Brain microvascular endothelial cell (primary cell): ENCODE measurements around the gene ESYT3.
A peak's percentile ranks its signal among the peaks of the same experiment; 100 is the strongest.
"Not testable (repeated sequence)": the region's sequence is repeated elsewhere in the genome, so short reads cannot be mapped to it uniquely, and the experiment has no call there.

ENCODE experiments used
- DNase-seq: peaks from one replicate; pipeline ENCODE4 v3.0.0-alpha.2; 2020
- H3K27ac ChIP-seq: fragments of 250-450 bp; sonication (Bioruptor Pico); 2 replicates; pipeline ENCODE4 v1.5.1; 2020; ENCODE audit warnings: mild to moderate bottlenecking, moderate library complexity
- H3K27me3 ChIP-seq: fragments of 250-450 bp; sonication (Bioruptor Pico); replicated peaks from 2 replicates; pipeline ENCODE4 v1.5.1; 2020; ENCODE audit warnings: mild to moderate bottlenecking
- H3K36me3 ChIP-seq: fragments of 250-450 bp; sonication (Bioruptor Pico); replicated peaks from 2 replicates; pipeline ENCODE4 v1.5.1; 2020; ENCODE audit warnings: mild to moderate bottlenecking
- H3K4me3 ChIP-seq: 2 replicates; pipeline ENCODE4 v1.5.1; 2011; ENCODE audit warnings: low read depth, mild to moderate bottlenecking, control low read depth, low read length, moderate library complexity
- CTCF ChIP-seq: IDR thresholded peaks from 2 replicates; pipeline ENCODE4 v1.5.1; 2011; ENCODE audit warnings: low read depth, mild to moderate bottlenecking, moderate library complexity, low read length, control low read depth, inconsistent platforms; ENCODE audit errors: missing control alignments
- in situ Hi-C: cut with HindIII; loops from 2 replicates; pipeline ENCODE4 v1.10.0; 2017; ENCODE audit warnings: low sequenced_read_pairs, low pct_ligation_motif_present

The ESYT3 gene

GRCh38 chr3:138417559-138417982 is 16.8 kb upstream of the ESYT3 start:
- Histone ChIP-seq H3K36me3 (no peaks in the 10 kb centered on the region), H3K27me3 (no peaks in the 10 kb centered on the region), H3K27ac (no peak overlapping the region), H3K4me3 (no peak overlapping the region)
- peak; percentile 98 for TF ChIP-seq CTCF
- DNase-seq: peak; percentile 78
- in situ Hi-C loops: no loop called here

DNA sequence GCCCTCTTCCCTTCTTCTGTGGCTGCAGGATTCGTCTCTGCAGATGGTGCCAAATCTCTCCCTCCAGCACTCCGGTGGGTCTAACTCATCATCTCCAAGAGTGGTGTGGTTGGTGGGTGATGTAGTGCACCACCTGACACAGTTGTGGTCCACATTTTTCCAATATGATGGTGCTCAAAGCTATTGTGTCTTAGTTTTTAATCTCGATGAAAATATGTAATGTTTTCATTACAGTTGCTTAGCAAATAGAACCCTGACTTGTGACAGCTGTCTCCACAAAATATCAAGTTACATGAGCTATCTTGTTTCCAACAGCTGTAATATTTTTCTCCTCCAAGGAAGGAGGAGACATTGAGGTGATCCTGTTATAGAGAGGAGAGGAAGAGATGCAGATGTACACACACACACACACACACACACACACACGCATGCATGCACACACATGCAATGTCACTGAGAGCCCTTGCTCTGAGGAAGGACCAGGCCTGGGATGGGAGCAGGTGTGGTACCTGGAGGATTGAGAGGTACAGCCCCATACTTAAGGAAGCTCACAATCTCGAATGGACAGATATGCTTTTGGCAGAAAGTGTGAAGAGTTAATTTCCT is 15.7 kb upstream of the ESYT3 start:
- Histone ChIP-seq H3K4me3 (no peak overlapping the region), H3K27me3 (no peaks in the 10 kb centered on the region), H3K27ac (no peak overlapping the region), H3K36me3 (no peaks in the 10 kb centered on the region)
- in situ Hi-C loops: no loop called here
- TF ChIP-seq CTCF: no peak
- DNase-seq: peak; percentile 22

DNA sequence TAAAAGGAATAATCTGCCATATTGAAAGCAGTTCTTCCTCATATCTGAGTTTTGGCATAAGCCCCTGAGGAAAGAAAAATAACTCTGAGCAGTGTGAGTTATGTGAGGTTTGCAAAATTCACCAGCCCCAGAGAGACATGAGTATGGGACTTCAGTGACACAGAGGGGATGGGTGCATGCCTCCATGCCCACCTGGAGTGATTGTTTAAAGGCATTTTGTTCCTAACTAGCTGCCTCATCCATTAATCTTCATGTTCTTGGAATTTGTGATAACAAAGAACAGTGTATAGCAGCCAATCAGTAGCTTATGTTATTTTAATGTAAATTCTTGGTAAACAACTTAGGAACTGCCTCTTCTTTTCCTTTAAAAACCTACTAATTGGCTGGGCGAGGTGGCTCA is 11.1 kb upstream of the ESYT3 start:
- TF ChIP-seq CTCF: no peak
- no peaks in the 10 kb centered on the region for H3K27me3 ChIP-seq
- no peak overlapping the region for H3K27ac ChIP-seq
- no peak for DNase-seq
- in situ Hi-C loops: no loop called here
- no peak overlapping the region for H3K4me3 ChIP-seq
- no peaks in the 10 kb centered on the region for H3K36me3 ChIP-seq

GRCh38 chr3:138424323-138424722 is 10.1 kb upstream of the ESYT3 start:
- no peak for TF ChIP-seq CTCF
- no peaks in the 10 kb centered on the region for H3K36me3 ChIP-seq
- in situ Hi-C loops: no loop called here
- no peak overlapping the region for H3K27ac ChIP-seq
- no peak for DNase-seq
- H3K4me3 ChIP-seq: no peak overlapping the region
- H3K27me3 ChIP-seq: no peaks in the 10 kb centered on the region

- TF ChIP-seq CTCF: peak; percentile 72
- no peak for DNase-seq
- in situ Hi-C loops: no loop called here
- Histone ChIP-seq H3K27me3 (no peaks in the 10 kb centered on the region), H3K27ac (no peak overlapping the region), H3K36me3 (no peaks in the 10 kb centered on the region), H3K4me3 (no peak overlapping the region)
Measured at GRCh38 chr3:138426211-138426610, 8.2 kb upstream of the ESYT3 start.

- in situ Hi-C loops, DNase-seq, H3K4me3 ChIP-seq, H3K36me3 ChIP-seq, H3K27ac ChIP-seq, H3K27me3 ChIP-seq: not testable (repeated sequence)
Measured at GRCh38 chr3:138426754-138427153, 7.7 kb upstream of the ESYT3 start.
